ENCODE measurements around the gene SHC1.

The SHC1 gene

DNA sequence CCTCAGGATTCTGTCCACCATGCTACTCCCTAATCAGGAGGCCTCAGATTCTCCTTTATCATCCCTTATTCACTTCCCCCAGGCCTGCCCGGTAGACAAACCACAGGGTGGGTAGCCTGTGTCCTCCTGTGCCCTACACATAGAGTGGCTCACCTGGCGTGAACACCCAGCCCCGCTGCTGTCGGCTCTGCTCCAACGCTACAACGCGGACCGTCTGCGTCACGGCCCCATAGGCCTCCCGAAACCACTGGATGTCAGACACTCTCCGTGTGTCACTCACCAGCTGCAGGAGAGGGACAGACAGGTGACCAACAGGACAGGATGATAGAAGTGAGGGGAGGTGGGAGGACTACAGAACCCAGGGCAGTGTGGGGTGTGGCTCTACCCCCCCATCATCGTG lies 44.3 kb downstream of the SHC1 start:
- DNase-seq = no peak
- in situ Hi-C loops (cut with HindIII; ENCODE audit: low pct_ligation_motif_present, low pct_unique_long_range_greater_than_20kb, low sequenced_read_pairs) = no loop called here

GRCh38 chr1:154925335-154926170 lies 45.0 kb downstream of the SHC1 start:
- DNase-seq = no peak
- in situ Hi-C loops (cut with HindIII; ENCODE audit: low pct_ligation_motif_present, low pct_unique_long_range_greater_than_20kb, low sequenced_read_pairs) = no loop called here

DNA sequence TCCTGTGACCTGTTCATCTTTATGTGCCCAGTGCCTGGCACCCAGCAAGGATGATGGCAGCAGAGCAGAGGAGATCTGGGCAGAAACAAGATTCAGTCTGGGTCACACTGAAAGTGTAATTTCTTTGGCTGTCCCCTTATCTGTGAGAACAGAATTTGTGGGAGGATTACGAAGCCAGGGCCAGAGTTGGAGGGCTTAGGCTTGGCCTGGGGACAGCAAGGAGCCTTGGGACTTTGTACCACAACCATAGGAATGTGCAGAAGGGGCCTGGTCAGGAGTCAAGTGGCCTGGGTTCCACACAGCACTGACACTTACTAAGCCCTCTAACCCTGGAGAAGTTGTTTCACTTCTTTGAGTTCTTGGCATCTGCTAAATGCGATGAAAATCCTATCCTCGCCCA lies 46.9 kb downstream of the SHC1 start:
- in situ Hi-C loops (cut with HindIII; ENCODE audit: low pct_ligation_motif_present, low pct_unique_long_range_greater_than_20kb, low sequenced_read_pairs) = no loop called here
- no peak for DNase-seq

DNA sequence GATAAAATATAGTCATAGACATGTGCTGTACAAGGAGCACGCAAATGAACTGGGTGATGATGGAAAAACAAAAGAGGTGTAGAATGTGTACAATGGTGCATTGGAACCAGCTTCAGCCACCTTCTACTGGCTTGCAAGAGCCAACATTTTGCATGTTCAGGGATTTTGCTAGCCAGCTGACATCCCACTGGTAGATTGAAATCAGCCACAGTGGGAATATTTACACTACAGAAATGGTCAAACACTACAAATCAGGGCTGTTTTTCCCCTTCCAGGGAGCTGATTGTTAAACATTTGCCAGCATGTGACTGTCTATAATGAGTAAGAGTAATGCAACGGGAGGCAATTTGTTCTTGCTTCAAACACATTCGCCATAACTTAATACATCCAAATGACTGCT lies 57.3 kb downstream of the SHC1 start:
- in situ Hi-C loops (cut with HindIII; ENCODE audit: low pct_ligation_motif_present, low pct_unique_long_range_greater_than_20kb, low sequenced_read_pairs) = no loop called here
- no peak for DNase-seq

DNA sequence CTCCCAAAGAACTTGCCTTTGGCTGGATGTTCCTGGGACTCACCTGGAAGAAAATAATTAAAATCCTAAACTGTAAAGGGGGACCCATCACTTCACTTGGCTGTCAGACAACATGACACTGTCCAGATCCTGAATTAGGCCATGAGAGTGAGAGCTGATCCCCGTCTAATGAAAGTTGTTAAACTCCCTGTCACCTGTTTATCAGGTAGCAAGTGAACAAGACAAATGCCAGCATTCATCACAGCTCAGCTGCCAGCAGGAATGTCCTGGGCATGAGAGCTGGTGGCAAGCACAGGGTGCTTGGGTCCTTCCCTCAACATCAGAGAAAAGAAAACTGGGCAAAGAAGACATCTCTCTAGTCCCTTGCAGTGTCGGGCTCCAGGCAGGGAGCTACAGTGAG lies 57.8 kb downstream of the SHC1 start:
- in situ Hi-C loops (cut with HindIII; ENCODE audit: low pct_ligation_motif_present, low pct_unique_long_range_greater_than_20kb, low sequenced_read_pairs) = no loop called here
- DNase-seq = no peak

Measured in ACHN (cell line).